Right forelimb (tissue), 1 donor: ENCODE data around the gene BRD8.
"Not testable (repeated sequence)": the region's sequence is repeated elsewhere in the genome, so short reads cannot be mapped to it uniquely, and the experiment has no call there.

Experiments used
- DNase-seq: peaks from one replicate; pipeline ENCODE4 v3.0.0-alpha.2; 2018

BRD8 gene

GRCh38 chr5:138178516-138179276 is at the start of gene BRD8, which contains the start of gene KIF20A:
Gene BRD8 (minus strand): TSS chr5:138178630. CDS start chr5:138178614, 16 bp downstream.
Gene KIF20A (plus strand): TSS chr5:138179112. CDS start chr5:138179681, 569 bp downstream.
- peak; percentile 94 for DNase-seq

- no peak for DNase-seq
These were observed 48.5 kb upstream of the BRD8 start for GRCh38 chr5:138226910-138227309.

GRCh38 chr5:138224712-138225111 is 46.3 kb upstream of the BRD8 start:
- no peak for DNase-seq

- DNase-seq: no peak
These were observed 45.1 kb upstream of the BRD8 start for GRCh38 chr5:138223532-138223931.

GRCh38 chr5:138216799-138217198 is 38.4 kb upstream of the BRD8 start:
- DNase-seq: no peak

GRCh38 chr5:138213161-138214029 is 35.0 kb upstream of the BRD8 start, which contains the start of gene CDC23:
Gene CDC23 (minus strand): TSS chr5:138213323. CDS start chr5:138213312, 11 bp downstream.
- DNase-seq: peak; percentile 93

- DNase-seq: no peak
These were observed 34.4 kb upstream of the BRD8 start for GRCh38 chr5:138212828-138213160.

- DNase-seq: no peak
These were observed 32.6 kb upstream of the BRD8 start for GRCh38 chr5:138210985-138211384.

- not testable (repeated sequence) for DNase-seq
These were observed 15.4 kb upstream of the BRD8 start for GRCh38 chr5:138193859-138194258.

- DNase-seq: no peak
These were observed 14.4 kb upstream of the BRD8 start for GRCh38 chr5:138192826-138193225.

- no peak for DNase-seq
These were observed 10.2 kb upstream of the BRD8 start for GRCh38 chr5:138188626-138189025.

GRCh38 chr5:138186002-138186447 is 7.6 kb upstream of the BRD8 start:
- DNase-seq: no peak

GRCh38 chr5:138182808-138183207 is 4.4 kb upstream of the BRD8 start:
- DNase-seq: no peak

GRCh38 chr5:138180841-138181240 is 2.4 kb upstream of the BRD8 start:
- no peak for DNase-seq

- no peak for DNase-seq
These were observed 1.9 kb upstream of the BRD8 start for GRCh38 chr5:138180183-138180782.

GRCh38 chr5:138179277-138179857 is 937 bp upstream of the BRD8 start:
- DNase-seq: no peak

GRCh38 chr5:138177941-138178515 is 402 bp downstream of the BRD8 start:
- DNase-seq: no peak

GRCh38 chr5:138170299-138170698 is 8.1 kb downstream of the BRD8 start:
- no peak for DNase-seq

- DNase-seq: no peak
These were observed 9.3 kb downstream of the BRD8 start for GRCh38 chr5:138169124-138169523.

- DNase-seq: no peak
These were observed 14.7 kb downstream of the BRD8 start for GRCh38 chr5:138163721-138164120.

- no peak for DNase-seq
These were observed 17.7 kb downstream of the BRD8 start for GRCh38 chr5:138160706-138161105.

GRCh38 chr5:138159666-138160065 is 18.8 kb downstream of the BRD8 start:
- no peak for DNase-seq

GRCh38 chr5:138157626-138158025 is 20.8 kb downstream of the BRD8 start:
- DNase-seq: no peak
